GM21737 (cell line): ENCODE data around the gene DDX24.
"Not testable (repeated sequence)": the region's sequence is repeated elsewhere in the genome, so short reads cannot be mapped to it uniquely, and the experiment has no call there.

Experiments
- ATAC-seq: cut with Tn5 transposase; IDR thresholded peaks from one replicate; pipeline ENCODE4 v1.9.1; 2021; ENCODE audit warnings: mild to moderate bottlenecking, moderate library complexity; ENCODE audit not compliant: unreplicated experiment

The DDX24 gene

GRCh38 chr14:94087891-94088290 lies 6.9 kb upstream of the DDX24 start:
- ATAC-seq, result no peak

- ATAC-seq, result no peak
These were observed 401 bp upstream of the DDX24 start for GRCh38 chr14:94081386-94081820.

- ATAC-seq, result no peak
These were observed 946 bp downstream of the DDX24 start for GRCh38 chr14:94079891-94080620.

GRCh38 chr14:94077823-94078222 lies 3.2 kb downstream of the DDX24 start:
- ATAC-seq, result no peak

GRCh38 chr14:94077111-94077821 lies 3.7 kb downstream of the DDX24 start:
- ATAC-seq, result no peak

GRCh38 chr14:94075008-94075407 lies 6.0 kb downstream of the DDX24 start:
- ATAC-seq, result no peak

GRCh38 chr14:94074534-94074933 lies 6.5 kb downstream of the DDX24 start:
- no peak for ATAC-seq

- ATAC-seq, result not testable (repeated sequence)
These were observed 8.9 kb downstream of the DDX24 start for GRCh38 chr14:94072076-94072475.

GRCh38 chr14:94066089-94066676 lies 14.8 kb downstream of the DDX24 start:
- ATAC-seq, result no peak

- ATAC-seq, result no peak
These were observed 18.6 kb downstream of the DDX24 start for GRCh38 chr14:94062344-94062940.

- ATAC-seq, result no peak
These were observed 21.0 kb downstream of the DDX24 start for GRCh38 chr14:94059998-94060397.

- no peak for ATAC-seq
These were observed 22.3 kb downstream of the DDX24 start for GRCh38 chr14:94058674-94059138.

- no peak for ATAC-seq
These were observed 22.8 kb downstream of the DDX24 start for GRCh38 chr14:94058128-94058673.

GRCh38 chr14:94056579-94057308 lies 24.3 kb downstream of the DDX24 start:
- no peak for ATAC-seq

- no peak for ATAC-seq
These were observed 26.1 kb downstream of the DDX24 start for GRCh38 chr14:94054936-94055335.

GRCh38 chr14:94054401-94054800 lies 26.6 kb downstream of the DDX24 start:
- no peak for ATAC-seq

- no peak for ATAC-seq
These were observed 28.3 kb downstream of the DDX24 start for GRCh38 chr14:94052662-94053061.

GRCh38 chr14:94052199-94052598 lies 28.8 kb downstream of the DDX24 start:
- no peak for ATAC-seq

- no peak for ATAC-seq
These were observed 29.2 kb downstream of the DDX24 start for GRCh38 chr14:94051779-94052178.

- no peak for ATAC-seq
These were observed 29.9 kb downstream of the DDX24 start for GRCh38 chr14:94051115-94051514.
